GM12875 (cell line): ENCODE results near the gene MED31.

Source experiments
- H3K4me3 ChIP-seq: one replicate; pipeline ENCODE4 v1.5.1; 2011; ENCODE audit warnings: low read depth, low read length, control low read depth
- CTCF ChIP-seq: IDR thresholded peaks from 2 replicates; pipeline ENCODE4 v1.5.1; 2011; ENCODE audit warnings: low read depth, mild to moderate bottlenecking, control low read depth, inconsistent platforms, low read length, moderate library complexity, borderline replicate concordance; ENCODE audit not compliant: insufficient read depth

MED31 gene

GRCh38 chr17:6623941-6624340 lies 27.5 kb downstream of the MED31 start:
- H3K4me3 ChIP-seq = no peak overlapping the region
- no peak for TF ChIP-seq CTCF

GRCh38 chr17:6611231-6611630 lies 40.2 kb downstream of the MED31 start:
- H3K4me3 ChIP-seq = no peak overlapping the region
- TF ChIP-seq CTCF = no peak

GRCh38 chr17:6610011-6610410 lies 41.4 kb downstream of the MED31 start:
- no peak overlapping the region for H3K4me3 ChIP-seq
- TF ChIP-seq CTCF = no peak

GRCh38 chr17:6608321-6608720 lies 43.1 kb downstream of the MED31 start:
- no peak overlapping the region for H3K4me3 ChIP-seq
- no peak for TF ChIP-seq CTCF

GRCh38 chr17:6605142-6605541 lies 46.3 kb downstream of the MED31 start:
- no peak for TF ChIP-seq CTCF
- H3K4me3 ChIP-seq = no peak overlapping the region

GRCh38 chr17:6603744-6604325 lies 47.6 kb downstream of the MED31 start:
- H3K4me3 ChIP-seq = no peak overlapping the region
- no peak for TF ChIP-seq CTCF

- no peak overlapping the region for H3K4me3 ChIP-seq
- TF ChIP-seq CTCF = no peak
Observed at GRCh38 chr17:6602141-6602540, 49.3 kb downstream of the MED31 start.
